GM21360 (cell line): ENCODE measurements around the gene RUFY1.

ENCODE experiments used
- ATAC-seq: cut with Tn5 transposase; IDR thresholded peaks from one replicate; pipeline ENCODE4 v1.9.1; 2021; ENCODE audit warnings: mild to moderate bottlenecking, moderate library complexity; ENCODE audit not compliant: unreplicated experiment

RUFY1 gene

DNA sequence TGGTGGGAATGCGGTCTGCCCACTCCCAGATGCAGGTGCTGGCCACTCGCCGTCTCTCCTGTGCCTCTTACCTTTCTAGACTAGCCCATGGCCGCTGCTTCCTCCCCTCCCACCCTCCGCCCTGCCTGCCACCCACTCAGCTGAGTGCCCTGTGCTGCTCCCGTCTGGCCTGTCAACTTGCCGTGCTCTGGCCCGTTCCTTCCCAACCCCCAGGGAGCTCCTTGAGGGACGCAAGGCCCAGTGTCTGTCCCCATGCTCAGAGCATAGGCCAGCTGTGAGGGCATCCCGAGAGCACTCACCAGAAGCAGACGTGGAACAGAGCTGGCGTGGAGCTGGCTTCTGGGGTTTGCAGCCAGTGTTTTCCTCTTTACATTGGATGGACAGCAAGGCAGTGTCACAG is 53.0 kb downstream of the RUFY1 start:
- ATAC-seq: no peak

- no peak for ATAC-seq
Observed at GRCh38 chr5:179605026-179605833, 54.9 kb downstream of the RUFY1 start.

- no peak for ATAC-seq
Observed at GRCh38 chr5:179606071-179606909, 55.9 kb downstream of the RUFY1 start.

DNA sequence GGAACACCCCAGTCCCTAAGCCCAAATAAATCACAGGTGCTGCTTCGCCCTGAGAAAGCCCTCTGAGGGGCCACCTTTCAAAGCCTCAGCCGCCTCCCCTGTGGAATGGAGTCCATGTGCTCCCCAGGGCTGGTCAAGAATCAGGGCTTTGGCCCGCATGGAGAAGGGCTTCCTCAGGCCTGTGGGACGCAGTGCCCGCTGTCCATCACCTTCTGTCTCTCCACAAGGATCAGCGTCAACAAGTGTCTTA is 56.5 kb downstream of the RUFY1 start:
- ATAC-seq: no peak

GRCh38 chr5:179607160-179607931 is 57.0 kb downstream of the RUFY1 start:
- ATAC-seq: no peak

DNA sequence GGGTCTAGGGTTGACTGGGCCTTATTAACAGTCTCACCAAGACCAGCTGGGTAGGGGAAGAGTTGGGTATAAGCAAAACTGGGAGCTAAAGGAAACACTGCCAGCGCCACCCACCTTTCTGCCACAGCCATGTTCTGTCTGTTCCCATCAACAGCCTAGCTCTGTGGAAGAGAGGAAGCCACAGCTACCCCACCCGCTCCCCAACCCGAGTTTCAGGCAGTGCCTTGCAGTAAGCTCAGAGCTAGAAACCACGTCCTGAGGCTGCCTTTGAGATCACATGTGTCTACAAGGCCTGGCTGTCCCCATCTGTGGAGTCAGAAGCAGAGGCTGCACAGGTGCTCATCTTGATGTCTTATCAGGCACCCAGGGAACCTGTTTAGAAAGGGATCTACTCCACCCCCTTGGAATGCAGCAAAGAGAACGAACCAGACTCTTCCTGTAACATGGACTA is 57.8 kb downstream of the RUFY1 start:
- no peak for ATAC-seq

DNA sequence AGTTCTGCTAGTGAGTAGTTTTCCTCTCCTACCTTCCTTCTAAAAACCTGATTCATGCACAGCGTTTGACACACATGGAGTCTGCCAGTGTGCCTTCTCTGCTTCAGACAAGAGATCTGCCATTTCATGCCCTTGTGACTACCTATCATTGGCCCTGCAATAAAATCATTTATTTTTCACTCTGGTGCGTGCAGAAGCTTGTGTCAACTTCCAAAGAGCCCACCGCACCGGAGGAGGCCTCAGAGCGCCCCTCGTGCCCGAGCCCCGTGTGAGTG is 59.4 kb downstream of the RUFY1 start:
- ATAC-seq: no peak

GRCh38 chr5:179610109-179610902 is 60.0 kb downstream of the RUFY1 start:
- ATAC-seq: no peak

GRCh38 chr5:179610903-179611265 is 60.5 kb downstream of the RUFY1 start:
- ATAC-seq: no peak

- ATAC-seq: no peak
Observed at GRCh38 chr5:179612577-179613459, 62.5 kb downstream of the RUFY1 start.

DNA sequence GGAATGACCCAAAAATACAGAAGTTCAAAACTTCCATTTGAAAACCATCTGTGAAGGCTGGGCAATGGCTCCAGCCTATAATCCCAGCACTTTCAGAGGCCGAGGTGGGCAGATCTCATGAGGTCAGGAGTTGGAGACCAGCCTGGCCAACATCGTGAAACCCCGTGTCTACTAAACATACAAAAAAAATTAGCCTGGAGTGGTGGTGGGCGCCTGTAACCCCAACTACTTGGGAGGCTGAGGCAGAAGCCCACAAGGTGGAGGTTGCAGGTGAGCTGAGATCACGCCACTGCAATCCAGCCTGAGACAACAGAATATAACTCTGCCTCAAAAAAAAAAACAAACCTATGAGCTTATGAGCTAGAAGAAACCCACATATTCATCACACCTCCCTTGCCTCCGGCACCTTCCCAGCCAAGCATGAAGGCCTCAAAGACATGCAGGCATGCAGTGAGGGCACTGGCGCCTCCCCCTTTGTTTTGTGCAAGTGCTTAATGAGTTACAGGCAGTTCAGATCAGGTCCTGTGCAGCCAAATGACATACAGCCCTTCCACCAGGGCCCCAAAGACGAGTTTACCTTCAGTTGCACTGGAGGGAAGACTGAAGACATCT is 63.2 kb downstream of the RUFY1 start:
- no peak for ATAC-seq

DNA sequence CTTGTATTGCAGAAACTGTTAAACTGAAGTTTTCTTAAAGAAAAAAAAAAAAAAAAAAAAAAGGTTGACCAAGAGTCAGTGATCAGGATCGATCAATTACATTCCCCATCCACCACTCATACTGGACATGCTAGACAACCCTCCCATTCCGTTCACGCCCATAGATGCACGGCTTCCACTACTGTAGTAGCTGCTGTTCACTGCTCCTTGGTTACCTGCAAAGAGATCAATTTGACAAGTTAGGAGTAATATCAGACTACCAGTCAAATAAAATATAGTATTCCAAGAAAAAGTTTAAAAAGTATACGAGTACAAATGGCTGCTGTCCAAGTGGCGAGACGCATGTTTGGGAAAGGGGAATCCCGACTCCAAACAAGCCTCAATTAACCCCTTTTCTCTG is 64.4 kb downstream of the RUFY1 start:
- ATAC-seq: no peak

GRCh38 chr5:179615203-179615602 is 64.8 kb downstream of the RUFY1 start:
- no peak for ATAC-seq

DNA sequence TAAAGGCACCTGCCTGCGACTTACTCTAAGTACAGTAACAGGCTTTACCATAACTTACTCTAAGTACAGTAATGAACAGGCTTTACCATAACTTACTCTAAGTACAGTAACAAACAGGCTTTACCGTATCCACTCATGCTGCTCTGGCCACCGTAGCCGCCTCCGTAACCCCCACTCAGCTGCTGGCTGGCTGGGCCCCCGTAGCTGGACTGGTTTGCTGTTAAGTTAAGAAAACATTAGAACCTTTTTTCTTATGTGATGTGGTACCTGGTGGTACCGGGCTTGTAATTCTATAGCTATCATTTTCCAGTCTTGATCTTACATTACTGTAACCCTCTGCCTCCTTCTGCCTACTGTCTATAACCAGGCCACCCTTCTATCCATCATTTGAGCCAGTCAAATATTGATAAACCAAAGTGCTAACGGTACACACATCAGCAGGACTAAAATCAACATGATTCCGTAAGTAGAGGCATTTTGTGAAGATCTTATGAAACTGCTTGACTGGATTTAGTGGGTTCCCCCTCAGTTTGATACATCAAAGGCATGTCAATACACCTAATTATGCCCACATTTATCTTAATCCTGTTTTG is 65.7 kb downstream of the RUFY1 start:
- ATAC-seq: no peak

DNA sequence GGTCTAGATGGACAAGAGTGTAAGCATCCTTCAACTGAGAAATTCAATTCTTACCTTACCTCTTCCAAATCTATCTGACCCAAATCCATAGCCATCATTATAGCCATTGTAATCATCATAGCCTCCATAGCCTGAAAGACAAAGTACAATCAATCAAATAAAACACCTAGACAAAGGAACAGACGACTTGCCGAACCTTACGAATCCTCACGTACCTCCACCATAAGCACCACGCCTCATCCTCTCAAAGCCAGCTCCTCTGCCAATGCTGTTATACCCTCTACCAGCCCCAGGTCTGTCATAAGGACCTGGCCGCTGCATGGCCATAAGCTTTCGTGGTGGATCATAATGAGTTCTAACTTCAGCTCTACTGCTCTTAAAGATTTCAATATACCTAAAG is 67.6 kb downstream of the RUFY1 start:
- no peak for ATAC-seq

- no peak for ATAC-seq
Observed at GRCh38 chr5:179618923-179619554, 68.7 kb downstream of the RUFY1 start.

- ATAC-seq: no peak
Observed at GRCh38 chr5:179619776-179620175, 69.4 kb downstream of the RUFY1 start.

- ATAC-seq: no peak
Observed at GRCh38 chr5:179620293-179620692, 69.9 kb downstream of the RUFY1 start.
